NB4 (cell line): ENCODE measurements around the gene ACKR1.

ENCODE experiments used
- DNase-seq: peaks from one replicate; pipeline ENCODE4 v3.0.0; 2010; ENCODE audit warnings: low read depth
- H3K4me3 ChIP-seq: one replicate; pipeline ENCODE4 v1.5.1; 2011; ENCODE audit warnings: mild to moderate bottlenecking, low read depth, low read length, moderate library complexity
- CTCF ChIP-seq: IDR thresholded peaks from one replicate; pipeline ENCODE4 v1.5.1; 2012; ENCODE audit warnings: low read depth, low read length
- MAX ChIP-seq: IDR thresholded peaks from 2 replicates; pipeline ENCODE4 v1.6.1; 2011; ENCODE audit warnings: low read depth, low read length
- MYC ChIP-seq: IDR thresholded peaks from 2 replicates; pipeline ENCODE4 v1.6.1; 2011; ENCODE audit warnings: low read depth, low read length
- POLR2A ChIP-seq: IDR thresholded peaks from 2 replicates; pipeline ENCODE4 v1.6.1; 2011; ENCODE audit warnings: mild to moderate bottlenecking; ENCODE audit not compliant: insufficient read length; ENCODE audit errors: extremely low read depth

Gene ACKR1

GRCh38 chr1:159204161-159205141 lies at the start of gene ACKR1:
Gene ACKR1, plus strand, starts transcription at chr1:159204875. Its CDS starts 85 bp downstream, at chr1:159204960.
- DNase-seq, result no peak
- no peak within 1 kb of the TSS for H3K4me3 ChIP-seq
- TF ChIP-seq CTCF (no peak), POLR2A (no peak)

- TF ChIP-seq MAX, result no peak
- TF ChIP-seq CTCF, result peak; percentile 94
These were observed 43.5 kb upstream of the ACKR1 start for GRCh38 chr1:159161001-159161718.

GRCh38 chr1:159161719-159162026 lies 43.0 kb upstream of the ACKR1 start:
- no peak overlapping the region for H3K4me3 ChIP-seq
- DNase-seq, result no peak
- TF ChIP-seq CTCF (no peak), MAX (no peak), POLR2A (no peak), MYC (no peak)

More at GRCh38 chr1:159161001-159161718, 43.5 kb upstream of the ACKR1 start:
- no peak overlapping the region for H3K4me3 ChIP-seq
- peak; percentile 69 for DNase-seq

- no peak for TF ChIP-seq MYC
- no peak for TF ChIP-seq MAX
- TF ChIP-seq CTCF, result no peak
- TF ChIP-seq POLR2A, result no peak
- DNase-seq, result peak; percentile 39
- H3K4me3 ChIP-seq, result no peak overlapping the region
These were observed 42.0 kb upstream of the ACKR1 start for GRCh38 chr1:159162516-159163265.

- no peak overlapping the region for H3K4me3 ChIP-seq
- TF ChIP-seq POLR2A (no peak), MAX (no peak), MYC (no peak), CTCF (no peak)
- no peak for DNase-seq
These were observed 41.0 kb upstream of the ACKR1 start for GRCh38 chr1:159163614-159164228.
